Liver (tissue), 9 donors: ENCODE data around the gene SESN1. TPM values are rescaled to one million over a fixed set of nuclear protein-coding genes. Genes with fewer than 3 reads are reported as not detected.

ENCODE experiments used
- DNase-seq: peaks from one replicate; pipeline ENCODE4 v3.0.0-alpha.2; 2017; ENCODE audit warnings: low spot score
- H3K27ac ChIP-seq, 2 donors: one replicate each; pipeline ENCODE4 v1.7.0; 2013; ENCODE audit warnings: inconsistent platforms in 2 of 2, low read length in 2 of 2, control low read depth in 1 of 2, low read depth in 1 of 2, mild to moderate bottlenecking in 1 of 2
- H3K27me3 ChIP-seq, 4 donors: one replicate each; pipeline versions ENCODE4 v1.6.1 to v1.7.0; 2013; ENCODE audit warnings: low read length in 3 of 4, inconsistent platforms in 1 of 4, mild to moderate bottlenecking in 1 of 4, moderate library complexity in 1 of 4; ENCODE audit not compliant: control insufficient read depth in 4 of 4, insufficient read depth in 4 of 4
- H3K36me3 ChIP-seq, 4 donors: one replicate each; pipeline versions ENCODE4 v1.6.1 to v1.7.0; 2013; ENCODE audit warnings: low read length in 3 of 4, mild to moderate bottlenecking in 3 of 4, low read depth in 1 of 4, moderate library complexity in 1 of 4; ENCODE audit not compliant: control insufficient read depth in 4 of 4, insufficient read depth in 3 of 4
- H3K4me1 ChIP-seq, 4 donors: one replicate each; pipeline versions ENCODE4 v1.6.1 to v1.7.0; 2013; ENCODE audit warnings: low read length in 3 of 4, mild to moderate bottlenecking in 3 of 4, moderate library complexity in 1 of 4; ENCODE audit not compliant: control insufficient read depth in 4 of 4, insufficient read depth in 4 of 4
- H3K4me3 ChIP-seq, 3 donors: one replicate each; pipeline versions ENCODE4 v1.6.1 to v1.7.0; 2013; ENCODE audit warnings: low read length in 3 of 3, control low read depth in 1 of 3, low read depth in 1 of 3, mild to moderate bottlenecking in 1 of 3
- H3K9ac ChIP-seq, 2 donors: one replicate each; pipeline ENCODE4 v1.7.0; 2013; ENCODE audit warnings: low read length in 2 of 2, mild to moderate bottlenecking in 2 of 2, moderate library complexity in 2 of 2, control low read depth in 1 of 2, low read depth in 1 of 2
- H3K9me3 ChIP-seq, 4 donors: one replicate each; pipeline versions ENCODE4 v1.6.1 to v1.7.0; 2013; ENCODE audit warnings: low read length in 3 of 4; ENCODE audit not compliant: control insufficient read depth in 4 of 4
- ATF3 ChIP-seq: IDR thresholded peaks from 2 replicates; pipeline ENCODE4 v1.6.1; 2016; ENCODE audit warnings: antibody characterized with exemption
- CTCF ChIP-seq: fragments of 150-350 bp; IDR thresholded peaks from 2 replicates; pipeline ENCODE4 v1.5.1; 2017; ENCODE audit warnings: improper control_type of control experiment, low read depth, low read length; ENCODE audit not compliant: missing input control
- EGR1 ChIP-seq, 2 donors: IDR thresholded peaks; 2 replicates each; pipeline ENCODE4 v1.6.1; 2016 to 2018; ENCODE audit warnings: antibody characterized with exemption in 2 of 2, low read depth in 2 of 2
- FOXA1 ChIP-seq: IDR thresholded peaks from 2 replicates; pipeline ENCODE4 v1.6.1; 2016; ENCODE audit warnings: antibody characterized with exemption
- FOXA2 ChIP-seq: IDR thresholded peaks from 2 replicates; pipeline ENCODE4 v1.6.1; 2016; ENCODE audit warnings: antibody characterized with exemption
- GABPA ChIP-seq, 2 donors: IDR thresholded peaks in 1 of 2; conservative IDR thresholded peaks in 1 of 2; 2 replicates each; pipeline ENCODE4 v1.6.1; 2016; ENCODE audit warnings: antibody characterized with exemption in 2 of 2, mild to moderate bottlenecking in 1 of 2, moderate library complexity in 1 of 2
- HNF4A ChIP-seq, 2 donors: conservative IDR thresholded peaks; 2 replicates each; pipeline ENCODE4 v1.6.1; 2016; ENCODE audit warnings: antibody characterized with exemption in 2 of 2, mild to moderate bottlenecking in 2 of 2
- HNF4G ChIP-seq: IDR thresholded peaks from 2 replicates; pipeline ENCODE4 v1.6.1; 2016; ENCODE audit warnings: antibody characterized with exemption
- JUND ChIP-seq, 2 donors: IDR thresholded peaks; 2 replicates each; pipeline ENCODE4 v1.6.1; 2016; ENCODE audit warnings: antibody characterized with exemption in 2 of 2
- NR2F2 ChIP-seq: IDR thresholded peaks from 2 replicates; pipeline ENCODE4 v1.6.1; 2016; ENCODE audit warnings: antibody characterized with exemption
- RAD21 ChIP-seq, 2 donors: IDR thresholded peaks; 2 replicates each; pipeline ENCODE4 v1.6.1; 2016; ENCODE audit warnings: antibody characterized with exemption in 2 of 2, mild to moderate bottlenecking in 2 of 2
- REST ChIP-seq: IDR thresholded peaks from 2 replicates; pipeline ENCODE4 v1.6.1; 2016; ENCODE audit warnings: antibody characterized with exemption, mild to moderate bottlenecking
- RXRA ChIP-seq, 2 donors: IDR thresholded peaks; 2 replicates each; pipeline ENCODE4 v1.6.1; 2017 to 2018; ENCODE audit warnings: antibody characterized with exemption in 2 of 2, mild to moderate bottlenecking in 1 of 2
- SP1 ChIP-seq: IDR thresholded peaks from 2 replicates; pipeline ENCODE4 v1.6.1; 2018; ENCODE audit warnings: antibody characterized with exemption, mild to moderate bottlenecking
- TAF1 ChIP-seq: conservative IDR thresholded peaks from 2 replicates; pipeline ENCODE4 v1.6.1; 2016; ENCODE audit warnings: antibody characterized with exemption, mild to moderate bottlenecking
- YY1 ChIP-seq: IDR thresholded peaks from 2 replicates; pipeline ENCODE4 v1.6.1; 2016; ENCODE audit warnings: antibody characterized with exemption, mild to moderate bottlenecking
- ZBTB33 ChIP-seq: IDR thresholded peaks from 2 replicates; pipeline ENCODE4 v1.6.1; 2016; ENCODE audit warnings: antibody characterized with exemption
- WGBS: extraction: QIAGEN DNeasy Blood & Tissue Kit; methylation state at CpG from one replicate; pipeline ENCODE4 v1.1.7; 2013; 5-methylcytosine and 5-hydroxymethylcytosine counted together
- polyA plus RNA-seq, 2 donors: library from polyadenylated mRNA; stranded (reverse) in 1 of 2; unstranded in 1 of 2; fragments of 200-250 nt in 1 of 2; fragments of >200 nt in 1 of 2; fragmentation: Nextera tagmentation in 1 of 2; extraction: Ambion mirVana in 1 of 2; gene quantifications; one replicate each; pipeline versions ENCODE4 v1.2.1 to v1.2.3, GENCODE V29; 2013 to 2015
- total RNA-seq, 2 donors: library from RNA; depleted of rRNA; stranded (reverse); fragments of >200 nt; gene quantifications; one replicate each; pipeline ENCODE4 v1.2.3, GENCODE V29; 2014
- TF ChIP-seq, protein P1 (sequence below): IDR thresholded peaks from 2 replicates; pipeline ENCODE4 v1.6.1; 2016; ENCODE audit warnings: antibody characterized with exemption
- donor health status: healthy.
- donor health status: healthy.
- donor health status: healthy.
- donor health status: healthy.
- donor health status: healthy.

SESN1 gene
- total and polyA plus RNA-seq, 4 donors = 6.2 to 17.0 (median 11.0) TPM

DNA sequence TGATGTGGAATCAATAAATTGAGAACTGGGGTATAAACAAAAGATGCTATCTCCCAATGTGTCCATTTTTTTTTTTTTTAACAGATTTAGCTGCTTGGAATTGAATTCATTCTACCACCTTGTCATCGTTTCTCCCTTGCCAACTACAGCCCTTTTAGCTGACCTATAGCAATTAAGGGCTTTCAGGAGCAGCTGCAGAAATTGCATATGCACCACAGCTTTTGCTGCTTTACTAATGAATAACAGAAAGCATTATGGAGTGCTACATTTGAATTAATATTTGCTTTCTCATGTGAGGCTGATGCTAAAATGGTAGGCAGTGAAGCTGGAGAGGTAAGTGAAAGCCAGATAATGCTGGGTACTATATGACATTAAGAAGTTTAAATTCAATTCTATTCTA, 5.7 kb downstream of the SESN1 start:
- no peaks in the 10 kb centered on the region for H3K27me3 ChIP-seq
- no peak for DNase-seq
- TF ChIP-seq SP1 (no peak), TAF1 (no peak), YY1 (no peak), HNF4G (no peak), REST (no peak)
- H3K9ac ChIP-seq = no peak overlapping the region
- H3K4me3 ChIP-seq = no peak overlapping the region
- 98% methylated on average over 1 of the region's 1 CpG for WGBS
- peaks cover 3 to 41% (median 21%) of the 10 kb centered on the region in 4 donors for H3K4me1 ChIP-seq
- no peak overlapping the region for H3K27ac ChIP-seq
- H3K36me3 ChIP-seq = peaks cover 0 to 4% (median 1%) of the 10 kb centered on the region in 4 donors
- H3K9me3 ChIP-seq = no peaks in the 10 kb centered on the region

GRCh38 chr6:109087661-109088264, 6.9 kb downstream of the SESN1 start:
- Histone ChIP-seq H3K9ac (no peak overlapping the region), H3K27ac (peak overlapping the region; percentile 21 to 35), H3K4me1 (peaks cover 3 to 30% (median 21%) of the 10 kb centered on the region in 4 donors)

More at GRCh38 chr6:109087661-109088264, 6.9 kb downstream of the SESN1 start:
- 76% methylated on average over 5 of the region's 5 CpGs for WGBS
- DNase-seq = no peak
- peaks cover 0 to 4% (median 1%) of the 10 kb centered on the region in 4 donors for H3K36me3 ChIP-seq
- H3K9me3 ChIP-seq = no peaks in the 10 kb centered on the region
- no peak for TF ChIP-seq ATF3
- TF ChIP-seq RXRA (IDR thresholded peaks at IDR 0.05) = no peak
- no peak for TF ChIP-seq EGR1 (IDR thresholded peaks at IDR 0.05; ENCODE audit: low read depth in 2 of 2)
- TF ChIP-seq HNF4A (conservative IDR thresholded peaks at IDR 0.05) = no peak
- TF ChIP-seq HNF4G = no peak
- TF ChIP-seq, protein P1, sequence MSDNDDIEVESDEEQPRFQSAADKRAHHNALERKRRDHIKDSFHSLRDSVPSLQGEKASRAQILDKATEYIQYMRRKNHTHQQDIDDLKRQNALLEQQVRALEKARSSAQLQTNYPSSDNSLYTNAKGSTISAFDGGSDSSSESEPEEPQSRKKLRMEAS = no peak
- TF ChIP-seq CTCF = no peak
- TF ChIP-seq FOXA1 = no peak
- TF ChIP-seq ZBTB33 = no peak
- no peak for TF ChIP-seq GABPA (IDR thresholded peaks at IDR 0.05 in 1 of 2, conservative IDR thresholded peaks at IDR 0.05 in 1 of 2)
- no peak for TF ChIP-seq YY1
- no peak for TF ChIP-seq SP1
- TF ChIP-seq JUND (IDR thresholded peaks at IDR 0.05) = no peak
- no peak for TF ChIP-seq NR2F2
- TF ChIP-seq FOXA2 = no peak
- no peak for TF ChIP-seq TAF1
- TF ChIP-seq REST = no peak
- no peak for TF ChIP-seq RAD21 (IDR thresholded peaks at IDR 0.05)
- no peak overlapping the region for H3K4me3 ChIP-seq
- H3K27me3 ChIP-seq = no peaks in the 10 kb centered on the region
